CD4-positive, alpha-beta T cell treated with Interleukin-2 at 100 ng/mL for 4 hours (primary cell): ENCODE data around the gene NANOG.
"Not testable (repeated sequence)": the region's sequence is repeated elsewhere in the genome, so short reads cannot be mapped to it uniquely, and the experiment has no call there.

Experiments used
- DNase-seq: peaks from one replicate; pipeline ENCODE4 v3.0.0-alpha.2; 2020; ENCODE audit warnings: low spot score

Gene NANOG

GRCh38 chr12:7806319-7806718, 17.1 kb downstream of the NANOG start:
- not testable (repeated sequence) for DNase-seq

DNA sequence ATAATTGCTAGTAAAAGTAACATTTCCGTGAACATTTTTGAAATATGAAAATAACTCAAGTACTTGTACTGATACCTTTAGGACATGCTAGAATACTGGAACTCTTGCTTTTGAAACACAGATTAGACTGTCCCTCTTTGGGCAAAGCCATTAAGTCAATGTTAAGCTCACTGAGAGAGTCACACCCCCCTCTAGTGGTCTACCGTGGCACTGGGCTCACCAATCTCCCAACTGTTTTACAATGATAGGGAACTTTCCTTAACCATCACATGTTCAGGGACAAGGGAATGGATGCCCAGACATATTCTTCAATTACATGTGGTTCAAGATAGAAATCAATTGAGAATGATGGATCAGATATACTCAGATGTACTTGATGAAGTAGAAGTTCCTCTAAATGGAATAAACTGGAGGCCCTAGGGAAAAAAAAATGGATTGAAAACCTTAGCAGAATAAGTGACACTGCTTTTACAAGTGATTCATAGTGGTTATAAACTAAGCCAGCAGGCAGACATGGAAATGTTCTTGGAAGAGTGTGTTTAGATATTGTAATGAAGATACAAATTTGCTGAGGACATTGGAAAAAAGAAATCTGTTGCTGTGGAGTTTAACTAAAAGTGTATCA, 17.8 kb downstream of the NANOG start:
- DNase-seq: peak; percentile 61

DNA sequence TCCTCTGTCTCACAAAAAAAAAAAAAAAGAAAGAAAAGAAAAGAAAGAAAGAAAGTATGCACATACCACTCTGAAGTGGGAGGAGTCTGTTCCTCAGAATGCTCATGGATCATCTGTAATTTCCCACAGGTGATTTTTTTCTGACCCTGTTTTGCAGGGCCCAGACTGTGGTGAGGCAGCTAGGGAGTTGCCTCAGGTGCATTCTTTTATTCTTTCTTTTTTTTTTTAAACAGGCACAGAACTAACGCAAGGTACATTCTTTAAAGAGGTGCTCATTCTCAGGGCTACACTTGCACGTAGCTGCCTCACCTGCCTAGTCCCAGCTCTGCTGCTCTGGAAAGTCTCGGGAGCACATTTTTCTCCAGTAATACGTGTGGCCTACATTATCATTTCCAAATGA, 36.6 kb downstream of the NANOG start:
- not testable (repeated sequence) for DNase-seq

- not testable (repeated sequence) for DNase-seq
These were observed 40.5 kb downstream of the NANOG start for GRCh38 chr12:7829737-7830136.

GRCh38 chr12:7832059-7832696, 43.0 kb downstream of the NANOG start:
- peak; percentile 45 for DNase-seq

DNA sequence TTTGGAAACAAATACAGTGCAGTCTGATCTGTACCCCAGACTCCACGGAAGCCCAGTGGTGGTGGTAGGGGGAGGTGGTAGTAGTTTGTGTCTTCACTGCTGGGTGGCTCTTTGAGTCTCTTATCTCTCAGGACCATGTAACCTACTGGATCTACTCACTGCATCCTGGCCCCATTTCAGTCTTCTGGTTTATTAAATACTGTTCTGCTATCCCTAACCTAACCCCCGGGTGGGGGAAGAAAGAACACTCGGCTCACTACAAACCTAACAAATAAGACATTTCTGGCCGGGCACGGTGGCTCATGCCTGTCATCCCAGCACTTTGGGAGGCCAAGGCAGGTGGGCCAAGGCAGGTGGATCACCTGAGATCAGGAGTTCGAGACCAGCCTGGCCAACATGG, 44.0 kb downstream of the NANOG start:
- DNase-seq: not testable (repeated sequence)

GRCh38 chr12:7833831-7834230, 44.6 kb downstream of the NANOG start:
- DNase-seq: no peak

GRCh38 chr12:7834701-7835100, 45.5 kb downstream of the NANOG start:
- DNase-seq: no peak

GRCh38 chr12:7835116-7835515, 45.9 kb downstream of the NANOG start:
- DNase-seq: no peak

- no peak for DNase-seq
These were observed 46.6 kb downstream of the NANOG start for GRCh38 chr12:7835766-7836165.

GRCh38 chr12:7837366-7837765, 48.2 kb downstream of the NANOG start:
- no peak for DNase-seq

- not testable (repeated sequence) for DNase-seq
These were observed 50.0 kb downstream of the NANOG start for GRCh38 chr12:7839226-7839625.

GRCh38 chr12:7839848-7840247, 50.6 kb downstream of the NANOG start:
- DNase-seq: not testable (repeated sequence)

- not testable (repeated sequence) for DNase-seq
These were observed 53.2 kb downstream of the NANOG start for GRCh38 chr12:7842444-7842843.

DNA sequence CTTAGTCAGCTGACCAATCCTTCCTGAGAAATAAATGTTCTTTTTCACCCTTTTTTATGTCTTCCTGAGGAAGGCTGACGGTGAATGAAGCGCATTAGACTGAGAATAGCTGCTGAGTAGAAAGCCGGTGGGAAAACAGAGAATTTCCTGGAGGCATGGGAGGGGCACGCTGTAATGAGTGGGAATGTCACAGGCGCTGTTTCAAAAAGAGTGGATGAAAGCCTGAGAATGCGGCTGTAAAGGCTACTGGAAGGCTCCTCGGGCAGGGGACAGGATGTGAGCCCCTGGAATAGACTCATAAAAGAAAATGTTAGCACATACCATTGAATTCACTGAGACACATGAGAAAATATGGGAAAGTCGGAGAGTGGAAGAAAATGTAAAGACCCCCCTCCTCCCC, 53.9 kb downstream of the NANOG start:
- not testable (repeated sequence) for DNase-seq

DNA sequence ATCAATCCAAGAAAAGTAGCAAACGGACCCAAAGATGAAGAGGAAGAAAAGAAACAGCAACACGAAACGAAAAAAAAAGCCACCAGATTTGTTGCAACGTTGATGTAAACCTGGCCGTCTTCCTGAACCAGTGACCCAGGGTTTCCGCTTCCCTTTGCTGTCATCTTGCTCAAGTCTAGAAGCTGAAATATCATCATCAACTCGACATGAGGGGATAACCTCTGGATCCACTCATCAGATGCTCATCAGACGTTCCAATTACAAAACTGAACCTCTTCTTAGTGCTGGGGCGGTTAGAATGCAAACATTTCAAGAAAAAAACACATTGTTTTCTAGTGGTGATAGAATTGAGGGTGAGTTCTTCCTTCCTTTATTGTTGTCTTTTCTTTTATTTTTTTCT, 54.4 kb downstream of the NANOG start:
- DNase-seq: peak; percentile 15

DNA sequence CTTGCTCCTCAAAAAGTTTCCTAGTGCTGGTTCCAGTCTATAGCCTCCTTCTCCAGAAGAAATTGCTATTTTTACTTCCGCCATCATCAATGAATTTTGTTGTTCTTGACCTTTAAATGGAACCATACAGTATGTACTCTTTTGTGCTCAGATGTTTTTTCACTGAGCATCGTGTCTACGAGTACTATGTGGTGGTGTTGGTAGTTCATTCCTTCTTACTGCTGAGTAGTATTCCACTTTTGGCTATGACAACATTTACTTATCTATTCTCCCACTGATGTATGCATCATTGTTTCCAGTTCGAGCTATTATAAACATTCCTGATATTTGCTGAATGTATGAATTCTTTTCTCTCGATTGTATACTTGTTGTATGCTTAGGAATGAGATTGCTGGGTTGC, 54.9 kb downstream of the NANOG start:
- DNase-seq: no peak

- not testable (repeated sequence) for DNase-seq
These were observed 58.3 kb downstream of the NANOG start for GRCh38 chr12:7847226-7848097.

DNA sequence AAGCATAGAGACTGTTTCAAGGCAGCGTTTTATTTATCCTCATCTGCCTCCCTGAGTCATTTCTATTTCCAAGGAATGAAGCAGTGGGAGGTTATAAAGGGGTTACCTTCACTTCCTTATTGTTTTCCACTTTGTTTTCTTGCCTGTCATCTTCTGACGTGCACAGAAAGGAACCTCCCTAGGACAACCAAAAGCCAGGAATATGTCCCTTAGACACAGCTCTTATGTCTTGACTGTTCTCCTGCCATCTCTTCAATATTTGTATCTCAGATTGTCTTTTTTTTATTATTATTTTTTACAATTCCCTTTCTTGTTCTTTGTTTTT, 58.9 kb downstream of the NANOG start:
- not testable (repeated sequence) for DNase-seq
